TTC549 (cell line): ENCODE results near the gene OTX2.

Experiments used
- FAIRE-seq: peaks from 2 replicates; lab custom pipeline; 2012; peaks lifted over from hg19 to GRCh38; lab: Jason Lieb, UNC

Gene OTX2

GRCh38 chr14:56812364-56813141, 2.3 kb upstream of the OTX2 start:
- FAIRE-seq = no peak

GRCh38 chr14:56811593-56812363, 1.5 kb upstream of the OTX2 start:
- no peak for FAIRE-seq

DNA sequence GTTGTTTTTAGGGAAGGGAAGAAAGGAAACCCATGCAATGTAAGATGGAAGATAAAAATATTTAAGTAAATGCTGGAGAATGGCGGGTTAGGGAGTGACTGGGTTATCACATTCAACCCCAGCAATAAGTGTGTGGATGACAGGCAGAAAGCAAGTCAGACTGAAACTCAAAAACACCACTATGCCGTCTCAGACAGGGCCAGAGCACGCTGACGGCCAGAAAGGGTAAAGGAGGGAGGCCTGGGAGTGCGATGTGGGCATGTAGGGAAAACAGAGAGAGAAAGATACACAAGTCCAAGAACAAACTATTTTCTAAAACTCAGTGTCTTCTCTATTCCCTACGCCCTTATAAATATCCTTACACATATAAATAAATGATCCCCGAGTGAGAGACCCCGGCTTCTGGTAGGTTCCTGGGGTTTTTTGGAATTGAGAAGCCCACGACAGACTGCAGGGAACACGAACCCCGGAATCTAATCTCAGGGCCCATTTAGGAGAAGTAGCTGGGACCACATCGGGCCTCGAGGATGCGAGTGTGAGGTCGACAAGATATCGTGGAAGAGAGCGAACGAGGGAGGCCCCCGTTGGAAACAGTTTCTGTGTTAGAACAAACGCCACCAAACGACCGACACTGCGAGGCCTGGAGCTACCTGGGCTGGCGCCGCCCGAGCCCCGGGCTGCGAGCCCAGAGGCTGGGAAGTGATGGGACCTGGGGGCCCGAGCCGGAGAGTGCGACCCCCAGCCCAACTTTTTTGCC, 735 bp upstream of the OTX2 start:
- FAIRE-seq = no peak

GRCh38 chr14:56809270-56810146, 771 bp downstream of the OTX2 start:
- no peak for FAIRE-seq

- FAIRE-seq = no peak
Measured at GRCh38 chr14:56808383-56809269, 1.7 kb downstream of the OTX2 start.

DNA sequence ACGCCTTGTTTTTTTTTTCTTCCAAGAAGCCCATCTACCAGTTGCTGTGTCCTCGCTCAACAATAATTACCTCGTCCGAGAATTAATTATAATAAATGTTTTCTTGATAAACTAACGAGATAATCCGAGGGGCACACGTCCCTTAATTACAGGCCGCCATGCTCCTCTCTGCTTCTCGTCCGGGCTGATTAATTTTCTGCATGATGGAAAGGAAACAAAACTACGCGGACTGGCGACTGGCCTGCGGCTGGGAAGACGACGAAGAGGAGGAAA, 2.2 kb downstream of the OTX2 start:
- FAIRE-seq = no peak

DNA sequence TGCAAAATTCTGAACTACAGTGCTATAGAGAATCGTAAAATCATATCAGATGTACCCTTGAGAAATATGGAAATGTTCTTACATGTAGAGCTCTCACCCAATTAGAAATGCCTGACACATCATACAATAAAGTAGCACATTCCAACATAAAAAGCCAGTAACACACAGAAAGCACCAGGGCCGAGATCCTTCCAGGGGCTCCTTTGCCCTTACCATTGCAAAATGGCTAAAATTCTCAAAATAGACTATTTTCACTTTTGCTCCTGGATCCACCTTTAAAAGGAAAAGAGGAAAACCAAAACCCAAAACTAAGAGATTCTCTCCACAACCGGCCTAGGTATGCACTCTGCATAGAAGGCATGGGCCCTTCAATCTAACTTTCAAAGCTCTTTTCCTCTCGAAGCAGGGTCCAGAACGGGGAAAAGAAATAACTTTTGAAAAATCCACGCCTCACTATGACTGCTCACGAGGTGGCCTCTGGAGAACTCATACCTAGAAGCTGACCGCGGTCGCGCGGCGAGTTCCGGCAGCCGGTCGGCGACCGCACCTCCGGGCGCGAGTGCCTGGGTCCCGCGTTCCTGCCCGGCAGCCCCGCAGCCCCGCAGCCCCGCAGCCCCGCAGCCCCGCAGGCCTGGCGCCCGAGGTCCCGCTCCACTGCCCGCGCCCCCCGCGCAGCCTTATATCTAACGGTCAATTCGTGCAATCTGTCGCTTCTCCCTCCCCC, 2.7 kb downstream of the OTX2 start:
- FAIRE-seq = no peak

GRCh38 chr14:56806760-56807159, 3.5 kb downstream of the OTX2 start:
- FAIRE-seq = no peak

- no peak for FAIRE-seq
Measured at GRCh38 chr14:56805992-56806727, 4.1 kb downstream of the OTX2 start.

DNA sequence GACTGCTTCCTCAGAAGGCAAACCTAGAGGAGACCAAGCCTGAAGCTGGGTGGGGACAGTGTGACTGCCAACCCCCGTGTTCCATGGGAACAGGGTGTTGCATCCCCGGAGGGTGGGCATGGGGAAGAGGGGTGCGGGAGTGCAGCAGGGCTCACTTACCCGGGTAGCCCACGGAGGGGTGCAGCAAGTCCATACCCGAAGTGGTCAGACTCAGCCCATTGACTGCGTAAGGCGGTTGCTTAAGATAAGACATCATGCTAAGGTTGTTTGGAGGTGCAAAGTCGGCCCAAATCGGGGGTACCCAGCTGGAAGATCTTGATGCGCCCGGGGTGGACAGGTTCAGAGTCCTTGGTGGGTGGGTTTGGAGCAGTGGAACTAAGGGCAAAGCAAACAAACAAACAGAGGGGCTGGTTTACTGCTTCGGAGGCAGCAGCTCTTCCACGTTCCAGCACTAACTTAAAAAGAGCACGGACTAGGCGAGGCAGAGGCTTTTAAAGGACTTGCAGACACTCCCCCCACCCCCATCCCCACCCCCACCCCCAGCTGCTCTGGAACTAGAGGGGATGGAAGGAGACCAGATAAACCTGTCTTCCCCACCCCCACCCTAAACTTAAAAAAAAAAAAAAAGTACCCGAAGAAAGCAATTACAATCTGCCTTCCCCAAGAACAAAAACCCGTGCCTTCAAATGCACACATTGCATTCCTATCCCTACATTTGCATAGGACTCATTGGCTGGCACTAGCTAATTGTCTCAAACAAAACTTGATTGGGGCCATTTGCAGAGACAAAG, 4.9 kb downstream of the OTX2 start:
- FAIRE-seq = no peak

DNA sequence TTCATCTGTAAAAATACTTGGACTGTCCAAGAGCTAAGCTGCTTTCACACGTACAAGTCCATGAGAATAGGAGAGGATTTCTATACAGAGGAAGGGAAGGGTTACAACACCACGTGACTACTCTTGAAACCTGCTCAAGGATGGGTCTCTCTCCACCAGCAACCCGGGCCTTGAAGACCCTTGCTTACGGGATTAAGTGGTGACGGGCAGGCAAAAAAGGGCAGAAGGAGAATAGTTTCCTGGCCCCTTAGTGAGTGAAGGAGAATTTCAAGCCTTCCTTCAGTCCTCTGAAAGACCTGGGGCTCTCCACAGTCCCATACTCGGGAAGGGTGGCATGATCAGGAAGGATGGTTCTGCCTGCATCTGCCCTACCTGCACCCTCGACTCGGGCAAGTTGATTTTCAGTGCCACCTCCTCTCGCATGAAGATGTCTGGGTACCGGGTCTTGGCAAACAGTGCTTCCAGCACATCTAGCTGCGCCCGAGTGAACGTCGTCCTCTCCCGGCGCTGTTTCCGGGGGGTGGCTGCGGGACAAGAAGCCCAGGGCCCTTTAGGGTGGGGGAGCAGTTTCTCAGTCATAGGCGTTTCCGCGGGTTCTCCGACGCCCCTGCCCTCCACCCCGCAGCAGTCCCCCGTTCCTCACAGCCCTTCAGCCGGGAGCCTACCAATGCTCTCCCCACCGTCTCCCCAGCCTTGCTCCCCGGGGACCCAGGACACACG, 6.3 kb downstream of the OTX2 start:
- no peak for FAIRE-seq

- no peak for FAIRE-seq
Measured at GRCh38 chr14:56801920-56802319, 8.4 kb downstream of the OTX2 start.

DNA sequence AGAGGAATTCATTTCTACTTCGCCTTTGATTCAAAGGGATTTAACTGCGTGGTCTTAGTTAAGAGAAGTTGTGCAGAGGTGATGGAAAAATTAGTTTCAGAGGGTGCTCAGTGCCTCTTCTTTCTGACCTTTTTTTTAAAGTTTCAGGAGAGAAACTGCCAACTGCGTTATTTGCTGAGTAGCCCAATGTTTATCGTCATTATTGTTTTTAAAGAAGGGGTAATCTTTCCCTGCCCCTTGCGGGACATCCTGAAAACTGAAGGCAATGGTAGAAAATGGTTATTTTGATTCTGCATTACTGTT, 11.0 kb downstream of the OTX2 start:
- FAIRE-seq = no peak

DNA sequence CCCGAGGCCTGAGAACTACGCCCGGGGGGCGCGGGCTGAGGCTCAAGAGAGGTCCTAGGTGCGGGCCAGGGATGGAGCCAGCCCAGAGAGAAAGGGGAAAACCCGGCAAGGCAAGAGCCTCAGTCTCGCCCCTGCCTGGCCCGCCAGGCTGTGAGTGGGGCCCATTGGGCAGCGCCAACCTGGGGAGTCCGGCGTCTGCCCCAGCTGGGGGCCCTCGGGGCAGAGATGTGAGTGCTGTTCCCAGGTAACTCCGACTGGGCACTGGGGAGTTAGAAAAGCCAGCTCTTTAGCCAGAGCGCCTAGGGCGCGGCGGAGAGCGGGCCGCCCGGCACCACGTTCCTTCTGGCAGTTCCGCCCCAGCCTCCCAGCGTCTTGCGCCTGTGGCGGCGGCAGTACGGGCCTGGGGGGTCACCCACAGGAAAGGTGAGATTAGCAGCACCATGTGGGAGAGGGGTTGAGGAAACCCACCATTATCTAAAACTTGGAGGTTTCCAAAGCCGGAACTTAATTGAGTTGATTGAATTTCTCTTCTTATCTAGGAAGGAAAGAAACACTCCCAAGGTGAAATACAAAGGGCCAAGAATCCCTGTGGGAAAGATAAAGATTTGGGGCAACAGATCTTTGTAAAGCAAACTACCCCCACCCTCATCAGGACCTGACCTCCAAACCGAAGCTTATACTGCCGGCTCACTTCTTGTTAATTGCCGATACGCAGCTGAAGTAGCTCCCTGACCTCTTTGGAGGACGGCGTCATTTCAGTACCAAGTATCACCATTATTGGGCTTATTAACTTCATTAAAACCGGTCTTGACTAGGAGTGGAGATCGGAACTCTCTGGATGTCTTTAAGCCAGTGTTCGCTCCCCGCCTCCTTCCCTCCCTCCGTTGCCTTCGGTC, 11.6 kb downstream of the OTX2 start:
- FAIRE-seq = no peak

DNA sequence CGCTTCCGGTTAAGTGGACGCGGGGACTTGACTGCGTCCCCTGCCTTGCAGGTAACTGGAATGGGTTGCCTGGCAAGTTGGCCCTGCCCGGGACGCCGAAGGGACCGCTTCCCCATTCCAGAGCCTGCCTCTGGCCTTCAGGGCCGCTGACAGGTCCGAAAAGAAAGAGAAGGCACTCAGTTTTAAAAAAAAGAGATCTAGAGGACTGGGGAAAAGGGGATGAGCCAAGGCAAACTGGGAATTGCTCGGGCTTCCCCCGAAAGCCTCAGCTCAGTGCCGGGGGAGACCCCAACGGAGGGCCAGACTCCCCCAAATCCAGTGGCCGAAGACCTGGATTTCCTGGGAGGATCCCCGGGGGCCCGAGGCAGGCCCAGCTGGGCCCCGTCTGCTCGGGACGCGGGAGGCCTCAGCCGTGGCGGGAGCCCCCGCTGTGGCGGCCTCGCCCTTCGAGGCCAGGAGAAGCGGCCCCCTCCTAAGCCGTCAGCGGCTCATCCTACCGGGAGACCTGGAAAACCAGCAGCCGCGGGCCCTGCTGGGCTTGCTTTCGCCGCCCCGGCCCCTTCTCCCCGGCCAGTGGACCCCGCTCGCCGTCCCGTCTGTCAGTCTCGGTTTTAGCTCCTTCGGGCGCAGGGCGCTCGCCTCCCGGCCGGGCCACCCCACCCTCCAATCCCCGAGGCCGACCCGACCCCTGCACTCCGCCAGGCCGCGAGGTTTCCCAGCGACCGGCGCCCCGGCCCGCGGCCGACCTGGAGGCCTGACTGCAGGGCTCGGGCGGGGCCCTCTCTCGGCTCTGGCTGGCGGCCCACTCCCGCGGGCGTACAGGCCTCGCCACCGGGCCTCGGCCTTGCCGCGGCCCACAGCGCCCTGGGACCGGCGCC, 12.5 kb downstream of the OTX2 start:
- FAIRE-seq = no peak

GRCh38 chr14:56797003-56797568, 13.2 kb downstream of the OTX2 start:
- FAIRE-seq = no peak
